CD4-positive, alpha-beta T cell treated with Interleukin-17A for 4 hours (primary cell): Measurements from ENCODE around the gene PTP4A2.

ENCODE experiments used
- DNase-seq: peaks from one replicate; pipeline ENCODE4 v3.0.0-alpha.2; 2020; ENCODE audit warnings: mixed read lengths

The PTP4A2 gene

GRCh38 chr1:31938184-31938975 is at the start of gene PTP4A2:
Gene PTP4A2 (minus strand): TSS chr1:31938368. CDS start chr1:31919065, 19,303 bp downstream.
- peak; percentile 84 for DNase-seq

- no peak for DNase-seq
These were observed 49.0 kb upstream of the PTP4A2 start for GRCh38 chr1:31987135-31987619.

- peak; percentile 16 for DNase-seq
These were observed 47.3 kb upstream of the PTP4A2 start for GRCh38 chr1:31985430-31985829.

- peak; percentile 75 for DNase-seq
These were observed 46.5 kb upstream of the PTP4A2 start for GRCh38 chr1:31984419-31985347.

GRCh38 chr1:31981972-31982371 is 43.8 kb upstream of the PTP4A2 start:
- DNase-seq, result peak; percentile 68

- no peak for DNase-seq
These were observed 43.3 kb upstream of the PTP4A2 start for GRCh38 chr1:31981456-31981839.

GRCh38 chr1:31980835-31981455 is 42.8 kb upstream of the PTP4A2 start:
- DNase-seq, result no peak

- DNase-seq, result no peak
These were observed 40.8 kb upstream of the PTP4A2 start for GRCh38 chr1:31978843-31979400.

- DNase-seq, result peak; percentile 14
These were observed 39.4 kb upstream of the PTP4A2 start for GRCh38 chr1:31977385-31978131.

- DNase-seq, result no peak
These were observed 38.2 kb upstream of the PTP4A2 start for GRCh38 chr1:31976401-31976800.

- DNase-seq, result no peak
These were observed 32.7 kb upstream of the PTP4A2 start for GRCh38 chr1:31970873-31971272.

GRCh38 chr1:31961536-31961935 is 23.4 kb upstream of the PTP4A2 start:
- no peak for DNase-seq

GRCh38 chr1:31959521-31960340 is 21.6 kb upstream of the PTP4A2 start:
- DNase-seq, result no peak

- DNase-seq, result peak; percentile 65
These were observed 19.8 kb upstream of the PTP4A2 start for GRCh38 chr1:31957701-31958674.

- DNase-seq, result peak; percentile 77
These were observed 18.0 kb upstream of the PTP4A2 start for GRCh38 chr1:31955917-31956736.

GRCh38 chr1:31954607-31955283 is 16.6 kb upstream of the PTP4A2 start:
- DNase-seq, result no peak

GRCh38 chr1:31952825-31953220 is 14.7 kb upstream of the PTP4A2 start:
- DNase-seq, result no peak

GRCh38 chr1:31951276-31951675 is 13.1 kb upstream of the PTP4A2 start:
- DNase-seq, result no peak
